Endothelial cell of umbilical vein (primary cell): ENCODE data around the gene SLC39A11. TPM values are rescaled to one million over a fixed set of nuclear protein-coding genes. Genes with fewer than 3 reads are reported as not detected.

Experiments
- BruUV-seq: library from RNA; stranded (reverse); fragments of 400-500 nt; replicated peaks from 2 replicates; lab custom pipeline; 2021; lab: Mats Ljungman, UMichigan
- CTCF ChIA-PET: fragments of 300-600, 350-600 bp; sonication (Branson Sonifier 250); formaldehyde crosslinking; loops from one replicate; lab custom pipeline; 2021; ENCODE audit warnings: antibody characterized with exemption, inconsistent platforms; lab: Charles Lee
- POLR2A ChIA-PET: fragments of 300-600, 350-600 bp; sonication (Branson Sonifier 250); formaldehyde crosslinking; loops from one replicate; lab custom pipeline; 2021; ENCODE audit warnings: antibody characterized with exemption, inconsistent platforms; lab: Charles Lee
- DNase-seq: peaks from one replicate; pipeline ENCODE4 v3.0.0-alpha.2; 2011; ENCODE audit warnings: low read depth, low spot score
- FAIRE-seq: peaks from 2 replicates; lab custom pipeline; 2011; peaks lifted over from hg19 to GRCh38; lab: Jason Lieb, UNC
- H2AFZ ChIP-seq: 2 replicates; pipeline ENCODE4 v1.6.0; 2012; ENCODE audit warnings: low read depth, low read length, control low read depth, inconsistent platforms
- H3K27ac ChIP-seq: 2 replicates; pipeline ENCODE4 v1.5.1; 2011; ENCODE audit warnings: low read depth, mild to moderate bottlenecking, control low read depth, low read length, moderate library complexity; ENCODE audit not compliant: insufficient read depth
- H3K27me3 ChIP-seq, 2 experiments: 2 replicates each; pipeline versions ENCODE4 v1.6.0 to v1.6.1; 2011; ENCODE audit warnings: low read length in 2 of 2, mixed read lengths in 1 of 2; ENCODE audit not compliant: control insufficient read depth in 2 of 2, insufficient read depth in 2 of 2
- H3K36me3 ChIP-seq, 2 experiments: 2 replicates in 1 of 2; 3 replicates in 1 of 2; pipeline ENCODE4 v1.5.1; 2011; ENCODE audit warnings: low read length in 2 of 2, mild to moderate bottlenecking in 1 of 2, moderate library complexity in 1 of 2; ENCODE audit not compliant: control insufficient read depth in 2 of 2, insufficient read depth in 2 of 2; ENCODE audit errors: extremely low read depth in 1 of 2
- H3K4me1 ChIP-seq: 3 replicates; pipeline ENCODE4 v1.5.1; 2011; ENCODE audit warnings: mild to moderate bottlenecking, low read length; ENCODE audit not compliant: control insufficient read depth, insufficient read depth; ENCODE audit errors: extremely low read depth
- H3K4me2 ChIP-seq: 2 replicates; pipeline ENCODE4 v1.6.1; 2011; ENCODE audit warnings: low read length, control low read depth, mixed read lengths; ENCODE audit not compliant: insufficient read depth
- H3K4me3 ChIP-seq, 3 experiments: fragments of 200-600 bp in 1 of 3; sonication (generic), shearing (Covaris generic) in 1 of 3; replicated peaks in 1 of 3; 2 replicates each; pipeline ENCODE4 v1.5.1; 2011 to 2016; ENCODE audit warnings: control low read depth in 3 of 3, low read length in 3 of 3, mild to moderate bottlenecking in 2 of 3, inconsistent platforms in 1 of 3, low read depth in 1 of 3, moderate library complexity in 1 of 3; ENCODE audit not compliant: insufficient read depth in 1 of 3
- H3K79me2 ChIP-seq: 2 replicates; pipeline ENCODE4 v1.6.0; 2012; ENCODE audit warnings: low read length, inconsistent platforms; ENCODE audit not compliant: control insufficient read depth, insufficient read depth
- H3K9ac ChIP-seq: replicated peaks from 2 replicates; pipeline ENCODE3; 2011; ENCODE audit warnings: low read length, control low read depth; ENCODE audit not compliant: insufficient read depth; ENCODE audit errors: extremely low read depth
- H3K9me1 ChIP-seq: replicated peaks from 3 replicates; pipeline ENCODE4 v1.6.0; 2011; ENCODE audit warnings: mild to moderate bottlenecking, low read length; ENCODE audit not compliant: control insufficient read depth, insufficient read depth; ENCODE audit errors: extremely low read depth
- H3K9me3 ChIP-seq: replicated peaks from 2 replicates; pipeline ENCODE4 v1.5.1; 2012; ENCODE audit warnings: low read length, inconsistent platforms; ENCODE audit not compliant: control insufficient read depth, insufficient read depth
- H4K20me1 ChIP-seq: replicated peaks from 2 replicates; pipeline ENCODE3; 2011; ENCODE audit warnings: mild to moderate bottlenecking, low read length; ENCODE audit not compliant: control insufficient read depth, insufficient read depth; ENCODE audit errors: extremely low read depth
- CTCF ChIP-seq, 2 donors: IDR thresholded peaks; 1 replicate in 1 of 2; 2 replicates in 1 of 2; pipeline ENCODE4 v1.5.1; 2011; ENCODE audit warnings: low read length in 2 of 2, mild to moderate bottlenecking in 2 of 2, moderate library complexity in 2 of 2, control low read depth in 1 of 2, inconsistent platforms in 1 of 2, low read depth in 1 of 2; ENCODE audit not compliant: insufficient read depth in 1 of 2; ENCODE audit errors: extremely low read depth in 1 of 2
- EZH2 ChIP-seq: IDR thresholded peaks from 2 replicates; pipeline ENCODE4 v1.6.1; 2012; ENCODE audit warnings: borderline replicate concordance, low read depth, mild to moderate bottlenecking, moderate library complexity, low read length, inconsistent platforms; ENCODE audit not compliant: severe bottlenecking
- FOS ChIP-seq: IDR thresholded peaks from 2 replicates; pipeline ENCODE4 v1.6.1; 2011; ENCODE audit warnings: mild to moderate bottlenecking, low read length, moderate library complexity, borderline replicate concordance; ENCODE audit not compliant: insufficient read depth
- GATA2 ChIP-seq: IDR thresholded peaks from 2 replicates; pipeline ENCODE4 v1.7.0; 2011; ENCODE audit warnings: low read depth, mild to moderate bottlenecking, moderate library complexity, mixed read lengths, low read length; ENCODE audit not compliant: insufficient read length, insufficient read depth
- JUN ChIP-seq: IDR thresholded peaks from 2 replicates; pipeline ENCODE4 v1.6.1; 2011; ENCODE audit warnings: borderline replicate concordance, low read depth; ENCODE audit not compliant: insufficient read length, insufficient read depth
- MAX ChIP-seq: IDR thresholded peaks from 2 replicates; pipeline ENCODE4 v1.6.1; 2011; ENCODE audit not compliant: insufficient read depth, insufficient read length
- MYC ChIP-seq: IDR thresholded peaks from one replicate; pipeline ENCODE4 v1.6.1; 2011; ENCODE audit warnings: mild to moderate bottlenecking, low read depth, low read length
- POLR2A ChIP-seq: IDR thresholded peaks from 2 replicates; pipeline ENCODE4 v1.6.1; 2012; ENCODE audit warnings: low read depth, mild to moderate bottlenecking, control low read depth, low read length
- POLR2AphosphoS5 ChIP-seq: IDR thresholded peaks from 2 replicates; pipeline ENCODE4 v1.6.1; 2012; ENCODE audit warnings: low read depth, mild to moderate bottlenecking, control low read depth, low read length, moderate library complexity; ENCODE audit not compliant: insufficient read depth
- dilution Hi-C: fragments of 300-500 bp; cut with MboI; formaldehyde crosslinking; loops from one replicate; pipeline ENCODE4 v1.15.0; 2019; ENCODE audit warnings: low sequenced_read_pairs; ENCODE audit not compliant: extremely low pct_ligation_motif_present
- intact Hi-C: fragments of 100-400 bp; cut with micrococcal nuclease; formaldehyde crosslinking; loops from one replicate; pipeline ENCODE4 v1.10.0; 2022
- polyA plus RNA-seq, 4 experiments: library from polyadenylated mRNA; depleted of rRNA in 3 of 4; stranded (reverse) in 3 of 4; unstranded in 1 of 4; fragments of >200 nt; gene quantifications; 2 replicates each; pipeline versions ENCODE4 v1.2.1 to v1.2.3, GENCODE V29; 2011 to 2012; ENCODE audit warnings: missing spikeins in 1 of 4
- total RNA-seq: library from RNA; stranded (reverse); gene quantifications from 2 replicates; pipeline ENCODE4 v1.2.3, GENCODE V29; 2021

Gene SLC39A11
- total and polyA plus RNA-seq, 2 donors (not counting 3 experiments of a cell fraction or from before 2014, with no cell fraction given): 8.1 to 11.9 TPM

GRCh38 chr17:72946156-72946555 lies 146.3 kb downstream of the SLC39A11 start:
- H3K27me3 ChIP-seq: no peaks in the 10 kb centered on the region
- H3K36me3 ChIP-seq: no peaks in the 10 kb centered on the region
- H3K9me3 ChIP-seq: no peaks in the 10 kb centered on the region
- H3K27ac ChIP-seq: no peak overlapping the region
- H3K9ac ChIP-seq: no peak overlapping the region
- H3K4me3 ChIP-seq: no peak overlapping the region
- CTCF ChIA-PET: interaction anchor here (0.6 kb wide), 1 partner anchor 9 kb away, joined by 4 read pairs; no protein-coding TSS in a partner anchor
- H3K4me2 ChIP-seq: no peak overlapping the region
- no peak overlapping the region for H2AFZ ChIP-seq
- POLR2A ChIA-PET: no interaction called here
- dilution Hi-C loops (no loop called here), intact Hi-C loops (no loop called here)
- H3K4me1 ChIP-seq: no peaks in the 10 kb centered on the region
- no peaks in the 10 kb centered on the region for H4K20me1 ChIP-seq
- no peak for FAIRE-seq
- TF ChIP-seq POLR2AphosphoS5 (no peak), MAX (no peak), GATA2 (no peak), POLR2A (no peak), FOS (no peak), JUN (no peak), EZH2 (no peak), CTCF (IDR thresholded peaks at IDR 0.05; ENCODE audit: extremely low read depth in 1 of 2, insufficient read depth in 1 of 2, low read depth in 1 of 2, low read length in 2 of 2) (no peak), MYC (no peak)
- DNase-seq: no peak
- no peaks in the 10 kb centered on the region for H3K9me1 ChIP-seq
- BruUV-seq: no TSS peak
- no peaks in the 10 kb centered on the region for H3K79me2 ChIP-seq
